Transverse colon (tissue), 4 donors: ENCODE results near the gene MVD. TPM values are rescaled to one million over a fixed set of nuclear protein-coding genes. Genes with fewer than 3 reads are reported as not detected.

Experiments
- DNase-seq: peaks from one replicate; pipeline ENCODE4 v3.0.0-alpha.2; 2019
- H3K27ac ChIP-seq, 4 donors: fragments of 200-600 bp; sonication (generic); 2 replicates each; pipeline ENCODE4 v1.5.1; 2016 to 2018; ENCODE audit warnings: inconsistent platforms in 4 of 4
- H3K27me3 ChIP-seq: fragments of 200-600 bp; sonication (generic); 2 replicates; pipeline ENCODE4 v1.5.1; 2017; ENCODE audit warnings: inconsistent platforms
- H3K36me3 ChIP-seq, 4 donors: fragments of 200-600 bp; sonication (generic); 2 replicates each; pipeline ENCODE4 v1.5.1; 2017 to 2019; ENCODE audit warnings: inconsistent platforms in 4 of 4
- H3K4me1 ChIP-seq, 4 donors: fragments of 200-600 bp; sonication (generic); 2 replicates each; pipeline ENCODE4 v1.5.1; 2017 to 2020; ENCODE audit warnings: inconsistent platforms in 4 of 4
- H3K4me3 ChIP-seq, 4 donors: fragments of 200-600 bp; sonication (generic); 1 replicate in 1 of 4; 2 replicates in 3 of 4; pipeline versions ENCODE4 v1.5.1 to v1.6.1; 2017 to 2019; ENCODE audit warnings: inconsistent platforms in 4 of 4
- H3K9me3 ChIP-seq, 2 donors: fragments of 200-600 bp; sonication (generic); 2 replicates each; pipeline ENCODE4 v1.5.1; 2017 to 2019; ENCODE audit warnings: inconsistent platforms in 2 of 2
- EP300 ChIP-seq: sonication (generic); formaldehyde crosslinking; IDR thresholded peaks from one replicate; pipeline ENCODE4 v1.6.1; 2017; ENCODE audit warnings: antibody characterized with exemption, low read depth
- POLR2A ChIP-seq: fragments of 450-650 bp; IDR thresholded peaks from one replicate; pipeline ENCODE4 v1.6.1; 2016; ENCODE audit warnings: antibody characterized with exemption, mild to moderate bottlenecking, moderate library complexity
- POLR2AphosphoS5 ChIP-seq, 3 donors: sonication (generic); formaldehyde crosslinking; IDR thresholded peaks; one replicate each; pipeline ENCODE4 v1.6.1; 2016; ENCODE audit warnings: antibody characterized with exemption in 3 of 3
- WGBS, 2 donors: methylation state at CpG; one replicate each; pipeline ENCODE4 v1.1.5; 2018; ENCODE audit warnings: low coverage in 1 of 2; 5-methylcytosine and 5-hydroxymethylcytosine counted together
- in situ Hi-C, 4 donors: fragments of 200-750 bp; cut with MboI; loops; one replicate each; pipeline versions ENCODE4 v1.15.0 to v1.15.1; 2017; ENCODE audit warnings: low sequenced_read_pairs in 3 of 4, low pct_ligation_motif_present in 1 of 4, low pct_unique_long_range_greater_than_20kb in 1 of 4
- intact Hi-C: fragments of 100-400 bp; cut with DNase I; formaldehyde crosslinking; loops from one replicate; pipeline ENCODE4 v1.15.1; 2023; ENCODE audit warnings: low total_unique reads
- total RNA-seq, 4 donors: library from RNA; depleted of rRNA; stranded (reverse); fragments of >200 nt; gene quantifications; one replicate each; pipeline ENCODE4 v1.1.0, GENCODE V29; 2016
- TF ChIP-seq, protein P1 (sequence below), 5 experiments: fragments of 200-600 bp in 3 of 5; fragments of 450-650 bp in 2 of 5; sonication (generic) in 3 of 5; IDR thresholded peaks; 1 replicate in 2 of 5; 2 replicates in 3 of 5; pipeline ENCODE4 v1.5.1; 2016 to 2017; ENCODE audit warnings: antibody characterized with exemption in 5 of 5, inconsistent platforms in 3 of 5, mild to moderate bottlenecking in 2 of 5, moderate library complexity in 1 of 5

The MVD gene
- total RNA-seq, 4 donors from 2014 or later, result 20.5 to 75.6 (median 47.3) TPM

DNA sequence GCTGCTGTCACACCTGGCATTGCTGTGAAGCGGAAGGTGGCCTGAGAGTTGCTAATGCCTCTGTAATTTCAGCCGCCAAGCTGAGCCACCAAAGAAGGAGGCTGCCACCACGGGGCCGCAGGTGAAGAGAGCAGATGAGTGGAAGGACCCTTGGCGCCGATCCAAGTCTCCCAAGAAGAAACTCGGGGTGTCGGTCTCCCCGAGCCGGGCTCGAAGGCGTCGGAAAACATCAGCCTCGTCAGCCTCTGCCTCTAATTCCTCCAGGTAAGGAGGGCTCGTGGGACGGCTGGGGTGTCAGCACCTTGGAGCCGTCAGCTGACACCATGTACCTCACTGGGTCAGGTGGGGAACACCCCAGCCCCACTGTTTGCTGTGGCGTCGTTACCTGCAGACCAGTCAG is 40.8 kb downstream of the MVD start:
- 90 to 95% methylated on average over 14 to 19 of the region's 19 CpGs for WGBS, 2 donors
- Histone ChIP-seq H3K4me1 (peaks cover 1 to 27% (median 13%) of the 10 kb centered on the region in 4 donors), H3K27me3 (no peaks in the 10 kb centered on the region), H3K27ac (no peak overlapping the region), H3K36me3 (peaks cover 0 to 27% (median 11%) of the 10 kb centered on the region in 4 donors), H3K4me3 (no peak overlapping the region), H3K9me3 (no peaks in the 10 kb centered on the region)
- no peak for DNase-seq
- TF ChIP-seq, protein P1, sequence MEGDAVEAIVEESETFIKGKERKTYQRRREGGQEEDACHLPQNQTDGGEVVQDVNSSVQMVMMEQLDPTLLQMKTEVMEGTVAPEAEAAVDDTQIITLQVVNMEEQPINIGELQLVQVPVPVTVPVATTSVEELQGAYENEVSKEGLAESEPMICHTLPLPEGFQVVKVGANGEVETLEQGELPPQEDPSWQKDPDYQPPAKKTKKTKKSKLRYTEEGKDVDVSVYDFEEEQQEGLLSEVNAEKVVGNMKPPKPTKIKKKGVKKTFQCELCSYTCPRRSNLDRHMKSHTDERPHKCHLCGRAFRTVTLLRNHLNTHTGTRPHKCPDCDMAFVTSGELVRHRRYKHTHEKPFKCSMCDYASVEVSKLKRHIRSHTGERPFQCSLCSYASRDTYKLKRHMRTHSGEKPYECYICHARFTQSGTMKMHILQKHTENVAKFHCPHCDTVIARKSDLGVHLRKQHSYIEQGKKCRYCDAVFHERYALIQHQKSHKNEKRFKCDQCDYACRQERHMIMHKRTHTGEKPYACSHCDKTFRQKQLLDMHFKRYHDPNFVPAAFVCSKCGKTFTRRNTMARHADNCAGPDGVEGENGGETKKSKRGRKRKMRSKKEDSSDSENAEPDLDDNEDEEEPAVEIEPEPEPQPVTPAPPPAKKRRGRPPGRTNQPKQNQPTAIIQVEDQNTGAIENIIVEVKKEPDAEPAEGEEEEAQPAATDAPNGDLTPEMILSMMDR (IDR thresholded peaks at IDR 0.05), result no peak
- TF ChIP-seq EP300 (no peak), POLR2A (no peak), POLR2AphosphoS5 (IDR thresholded peaks at IDR 0.05) (no peak)
- in situ Hi-C loops, result no loop called here
- intact Hi-C loops, result no loop called here

DNA sequence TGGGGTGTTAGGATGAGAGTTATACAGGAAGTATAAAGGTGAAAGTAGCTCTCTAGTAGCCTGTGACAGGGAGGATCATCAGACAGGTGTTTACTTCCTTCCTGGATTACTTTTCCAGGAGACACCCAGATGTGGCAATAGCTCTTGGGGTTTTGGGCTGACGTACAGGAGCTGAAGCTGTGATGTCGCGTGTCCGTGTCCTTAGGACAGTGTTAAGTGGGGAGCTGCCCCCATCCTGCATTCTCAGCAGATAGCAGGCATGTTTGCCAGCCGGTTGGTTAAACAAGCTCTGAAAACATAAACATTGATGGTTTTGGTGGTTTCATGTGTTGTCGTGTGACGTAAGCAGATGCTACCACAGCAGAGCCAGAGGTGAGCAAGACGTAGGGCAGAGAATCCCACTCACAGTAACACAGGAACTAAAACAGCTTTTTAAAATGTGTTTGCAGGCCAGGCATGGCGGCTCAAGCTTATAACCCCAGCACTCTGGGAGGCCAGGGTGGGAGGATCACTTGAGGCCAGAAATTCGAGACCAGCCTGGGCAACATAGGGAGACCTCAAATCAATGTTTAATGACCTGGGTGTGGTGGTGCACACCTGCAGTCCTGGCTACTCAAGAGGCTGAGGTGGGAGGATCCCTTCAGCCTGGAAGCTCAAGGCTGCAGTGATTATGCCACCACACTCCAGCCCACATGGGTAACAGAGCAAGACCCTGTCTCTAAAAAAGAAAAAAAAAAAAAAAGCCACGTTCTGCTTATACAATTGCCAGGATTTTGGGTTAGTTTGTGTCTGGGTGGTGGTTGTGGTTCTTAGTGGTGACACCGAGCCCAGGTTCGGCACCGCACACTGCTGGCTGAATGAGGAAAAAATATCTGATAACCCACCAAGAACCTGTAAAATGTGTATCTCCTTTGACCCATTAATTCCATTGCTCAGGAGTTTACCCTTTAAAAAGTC is 42.8 kb downstream of the MVD start:
- Histone ChIP-seq H3K27me3 (no peaks in the 10 kb centered on the region), H3K4me1 (peaks cover 14 to 44% (median 29%) of the 10 kb centered on the region in 4 donors), H3K9me3 (no peaks in the 10 kb centered on the region), H3K4me3 (no peak overlapping the region), H3K27ac (peak overlapping the region; percentile 4 to 36 (median 25)), H3K36me3 (peaks cover 0 to 27% (median 11%) of the 10 kb centered on the region in 4 donors)
- intact Hi-C loops (no loop called here), in situ Hi-C loops (no loop called here)
- no peak for TF ChIP-seq POLR2A
- peak in 1 of 3 donors; percentile 22 for TF ChIP-seq POLR2AphosphoS5 (IDR thresholded peaks at IDR 0.05)
- TF ChIP-seq, protein P1 (IDR thresholded peaks at IDR 0.05), result no peak
- peak; percentile 18 for TF ChIP-seq EP300
- DNase-seq, result peak; percentile 47
- WGBS, 2 donors, result 75 to 94% methylated on average over 9 to 14 of the region's 14 CpGs

DNA sequence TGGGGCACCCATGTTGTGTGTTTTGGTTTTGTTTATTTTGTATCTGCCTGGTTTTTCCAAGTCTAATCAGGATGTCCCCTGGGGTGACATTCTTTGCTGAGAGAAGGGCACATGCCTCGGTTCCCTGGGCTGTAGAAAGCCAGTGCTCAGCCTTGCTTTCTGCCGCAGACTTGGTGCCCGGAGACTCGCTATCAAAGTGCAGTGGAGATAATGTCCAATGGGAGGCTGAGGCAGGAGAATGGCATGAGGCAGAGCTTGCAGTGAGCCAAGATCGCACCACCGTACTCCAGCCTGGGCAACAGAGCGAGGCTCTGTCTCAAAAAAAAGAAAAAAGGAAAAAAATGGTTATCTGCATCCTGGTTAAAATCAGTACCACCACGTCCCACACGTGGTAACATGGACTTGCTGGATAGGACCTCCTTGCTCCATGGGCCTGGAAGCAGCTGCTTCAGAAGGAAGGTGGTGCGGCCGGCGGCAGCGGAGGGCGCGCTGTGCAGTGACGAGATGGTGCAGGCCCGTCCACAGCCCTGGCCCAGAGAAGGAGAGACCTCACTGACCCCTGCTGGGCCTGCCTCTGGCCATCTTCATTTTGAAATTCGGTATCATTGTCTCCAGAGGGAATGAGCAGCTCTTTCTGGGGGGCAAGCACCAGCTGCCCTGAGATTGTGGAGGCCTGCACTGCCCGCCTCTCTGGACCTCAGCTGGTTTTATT is 43.8 kb downstream of the MVD start:
- no peak for DNase-seq
- WGBS, 2 donors, result 93 to 100% methylated on average over 2 to 19 of the region's 19 CpGs
- no peaks in the 10 kb centered on the region for H3K27me3 ChIP-seq
- H3K27ac ChIP-seq, result peak overlapping the region; percentile 33 to 80 (median 50)
- H3K4me1 ChIP-seq, result peaks cover 14 to 44% (median 29%) of the 10 kb centered on the region in 4 donors
- in situ Hi-C loops, result no loop called here
- H3K4me3 ChIP-seq, result no peak overlapping the region
- no peak for TF ChIP-seq EP300
- H3K9me3 ChIP-seq, result no peaks in the 10 kb centered on the region
- peaks cover 0 to 21% (median 10%) of the 10 kb centered on the region in 4 donors for H3K36me3 ChIP-seq
- intact Hi-C loops, result no loop called here

DNA sequence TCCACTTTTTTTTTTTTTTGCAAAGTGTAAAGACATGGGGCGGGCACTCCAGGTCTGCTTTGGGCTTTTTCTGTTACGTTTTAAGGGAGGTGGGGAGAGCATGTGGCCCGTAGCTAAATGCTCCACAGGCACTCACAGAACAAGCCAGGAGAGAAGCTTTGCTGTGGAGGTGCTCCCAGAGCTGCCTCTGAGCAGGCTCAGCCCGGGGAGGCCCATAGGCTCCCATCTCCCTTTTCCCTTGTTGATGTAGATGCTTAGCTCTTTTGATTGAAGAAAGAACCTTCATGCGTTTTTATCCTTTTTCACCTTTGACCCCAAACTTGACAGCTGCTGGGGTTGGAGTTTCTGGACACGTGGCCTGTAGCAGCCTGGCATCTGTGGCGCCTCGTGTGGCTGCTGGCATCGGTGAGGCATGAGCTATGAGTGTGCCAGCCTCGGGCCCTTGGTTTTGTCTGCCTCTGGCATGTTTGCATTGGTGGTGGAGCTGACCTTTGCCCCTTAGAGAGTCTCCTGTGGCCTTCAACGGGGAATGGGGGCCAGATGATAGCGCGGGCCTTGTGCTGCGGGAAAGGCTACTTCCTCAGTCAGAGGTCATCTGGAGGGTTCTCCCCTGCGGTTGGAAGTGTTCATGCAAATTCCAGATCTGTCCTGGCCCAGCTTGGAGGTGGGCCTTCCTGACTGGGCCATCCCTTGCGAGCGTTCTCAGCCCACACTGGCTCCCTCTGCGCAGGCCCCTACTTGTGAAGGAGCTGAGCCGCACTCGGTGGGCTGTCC is 44.5 kb downstream of the MVD start:
- no peak for DNase-seq

More for the DNA sequence above, 44.5 kb downstream of the MVD start:
- H3K27me3 ChIP-seq, result no peaks in the 10 kb centered on the region
- no peak for TF ChIP-seq POLR2AphosphoS5 (IDR thresholded peaks at IDR 0.05)
- no peak for TF ChIP-seq POLR2A
- no peak for TF ChIP-seq EP300
- TF ChIP-seq, protein P1 (IDR thresholded peaks at IDR 0.05), result no peak
- 74% methylated on average over 20 of the region's 20 CpGs; no CpG with 5 or more reads in 1 of the 2 donors for WGBS, 2 donors
- H3K4me1 ChIP-seq, result peaks cover 14 to 44% (median 29%) of the 10 kb centered on the region in 4 donors
- peak overlapping the region in 3 of 4 donors; percentile 52 to 80 (median 64) for H3K27ac ChIP-seq
- no peak overlapping the region for H3K4me3 ChIP-seq
- intact Hi-C loops, result no loop called here
- in situ Hi-C loops, result no loop called here
- H3K36me3 ChIP-seq, result peaks cover 0 to 13% (median 7%) of the 10 kb centered on the region in 4 donors
- H3K9me3 ChIP-seq, result no peaks in the 10 kb centered on the region
